Measurements from ENCODE around the gene GFRA4. TPM values are rescaled to one million over a fixed set of nuclear protein-coding genes. Genes with fewer than 3 reads are reported as not detected.

The GFRA4 gene
- total RNA-seq, 1 experiment from 2014 or later, result not detected

DNA sequence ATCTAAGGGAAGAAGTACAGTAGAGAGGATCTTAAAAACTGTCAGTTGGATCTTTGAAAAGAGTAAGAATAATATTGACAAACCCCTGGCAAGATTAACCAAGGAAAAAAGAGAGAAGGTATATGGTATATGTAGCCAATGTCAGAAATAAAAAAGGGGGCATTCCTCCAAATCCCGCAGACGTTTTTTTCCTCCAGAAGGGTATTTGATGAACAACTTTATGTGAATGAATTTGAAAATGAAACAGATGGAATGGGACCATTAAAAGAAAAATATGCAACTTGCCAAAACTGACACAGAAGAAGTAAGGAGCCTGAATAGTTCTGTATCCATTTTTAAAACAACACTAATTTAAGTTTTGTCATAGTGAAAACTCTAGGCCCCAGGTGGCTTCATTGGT, 35.7 kb downstream of the GFRA4 start:
- Histone ChIP-seq H2AK5ac (ENCODE audit: insufficient read length, low read length) (no peak overlapping the region), H3K14ac (ENCODE audit: insufficient read depth, low read length) (no peak overlapping the region), H3K79me2 (ENCODE audit: insufficient read depth, low read length) (no peaks in the 10 kb centered on the region), H3K4me1 (ENCODE audit: insufficient read depth, low read length) (peaks cover 6% of the 10 kb centered on the region; the same call in 1 of the 2 replicates), H2BK120ac (ENCODE audit: low read depth, low read length, poor library complexity, severe bottlenecking) (no peak overlapping the region), H4K8ac (replicated peaks; ENCODE audit: insufficient read length, low read depth, low read length) (no peak overlapping the region), H3K23ac (ENCODE audit: insufficient read length, low read depth, low read length) (no peak overlapping the region), H3K56ac (ENCODE audit: insufficient read length, low read depth, low read length) (no peak overlapping the region), H3K23me2 (ENCODE audit: insufficient read length, low read depth, low read length, poor library complexity, severe bottlenecking) (no peaks in the 10 kb centered on the region), H2AFZ (ENCODE audit: low read length) (no peak overlapping the region), H3K4me2 (ENCODE audit: insufficient read depth, insufficient read length, low read length) (no peak overlapping the region), H3K27me3 (ENCODE audit: insufficient read depth, low read length) (no peaks in the 10 kb centered on the region), H3K18ac (ENCODE audit: insufficient read length, low read depth, low read length) (no peak overlapping the region), H4K20me1 (ENCODE audit: control insufficient read depth, insufficient read depth, insufficient read length) (no peaks in the 10 kb centered on the region), H2BK15ac (ENCODE audit: low read depth, low read length) (no peak overlapping the region), H3K27ac (ENCODE audit: insufficient read length, low read depth, low read length) (no peak overlapping the region), H3K4ac (ENCODE audit: low read depth, low read length) (no peak overlapping the region), H3K9me3 (ENCODE audit: control insufficient read depth, low read depth, low read length) (no peaks in the 10 kb centered on the region), H4K91ac (ENCODE audit: insufficient read length, low read depth, low read length) (no peak overlapping the region), H3T11ph (ENCODE audit: low read length) (no peak overlapping the region), H3K79me1 (ENCODE audit: insufficient read depth, low read depth, low read length, poor library complexity, severe bottlenecking) (no peaks in the 10 kb centered on the region), H2BK12ac (ENCODE audit: insufficient read length, low read depth, low read length) (no peak overlapping the region), H4K5ac (ENCODE audit: insufficient read length, low read depth, low read length) (no peak overlapping the region), H2BK5ac (ENCODE audit: insufficient read length, low read length) (no peak overlapping the region), H2BK20ac (ENCODE audit: low read depth, low read length, poor library complexity, severe bottlenecking) (no peak overlapping the region), H3K9ac (ENCODE audit: extremely low read depth, insufficient read length, low read length) (no peak overlapping the region)
- TF ChIP-seq, protein P1, sequence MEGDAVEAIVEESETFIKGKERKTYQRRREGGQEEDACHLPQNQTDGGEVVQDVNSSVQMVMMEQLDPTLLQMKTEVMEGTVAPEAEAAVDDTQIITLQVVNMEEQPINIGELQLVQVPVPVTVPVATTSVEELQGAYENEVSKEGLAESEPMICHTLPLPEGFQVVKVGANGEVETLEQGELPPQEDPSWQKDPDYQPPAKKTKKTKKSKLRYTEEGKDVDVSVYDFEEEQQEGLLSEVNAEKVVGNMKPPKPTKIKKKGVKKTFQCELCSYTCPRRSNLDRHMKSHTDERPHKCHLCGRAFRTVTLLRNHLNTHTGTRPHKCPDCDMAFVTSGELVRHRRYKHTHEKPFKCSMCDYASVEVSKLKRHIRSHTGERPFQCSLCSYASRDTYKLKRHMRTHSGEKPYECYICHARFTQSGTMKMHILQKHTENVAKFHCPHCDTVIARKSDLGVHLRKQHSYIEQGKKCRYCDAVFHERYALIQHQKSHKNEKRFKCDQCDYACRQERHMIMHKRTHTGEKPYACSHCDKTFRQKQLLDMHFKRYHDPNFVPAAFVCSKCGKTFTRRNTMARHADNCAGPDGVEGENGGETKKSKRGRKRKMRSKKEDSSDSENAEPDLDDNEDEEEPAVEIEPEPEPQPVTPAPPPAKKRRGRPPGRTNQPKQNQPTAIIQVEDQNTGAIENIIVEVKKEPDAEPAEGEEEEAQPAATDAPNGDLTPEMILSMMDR (conservative IDR thresholded peaks at IDR 0.05), result no peak
- no CpG with 5 or more reads among the region's 2 CpGs for WGBS (ENCODE audit: extremely low coverage, insufficient read length, low lambda C conversion rate)
- no peak for DNase-seq
- no peak overlapping the region for H3K4me3 Mint-ChIP-seq
- no peaks in the 10 kb centered on the region for H3K27me3 Mint-ChIP-seq (ENCODE audit: low read depth)
- H3K9me3 Mint-ChIP-seq, result no peaks in the 10 kb centered on the region
- peaks cover 0 to 11% (median 7%) of the 10 kb centered on the region in 3 experiments; a peak in 4 of 7 replicates for H3K36me3 Mint-ChIP-seq (ENCODE audit: insufficient read depth in 1 of 3, low read depth in 3 of 3)
- peaks cover 25 to 26% of the 10 kb centered on the region in 2 experiments for H3K4me1 Mint-ChIP-seq
- no peak overlapping the region for H3K27ac Mint-ChIP-seq
